Activated T-helper 1 cell treated with anti-CD3 and anti-CD28 coated beads, Interleukin-12 subunit alpha, Interleukin-12 subunit beta, Interleukin-2, Interleukin-4 antibody, amounts not matched to agents 30 ng/mL and 10 ng/mL and 1 ng/mL, durations not matched to agents 14 hours and 24 hours and 36 hours (primary cell): ENCODE results near the gene TSEN54. TPM values are rescaled to one million over a fixed set of nuclear protein-coding genes. Genes with fewer than 3 reads are reported as not detected.

Experiments used
- DNase-seq: peaks from one replicate; pipeline ENCODE4 v3.0.0; 2021; ENCODE audit warnings: low spot score
- H3K27ac Mint-ChIP-seq: one replicate; pipeline ENCODE4 v1.8.0; 2021; ENCODE audit warnings: mild to moderate bottlenecking, mixed read lengths
- H3K27me3 Mint-ChIP-seq: one replicate; pipeline ENCODE4 v1.8.0; 2022; ENCODE audit warnings: mild to moderate bottlenecking, moderate library complexity, mixed read lengths; ENCODE audit not compliant: insufficient read depth
- H3K36me3 Mint-ChIP-seq: one replicate; pipeline ENCODE4 v1.8.0; 2021; ENCODE audit warnings: low read depth, mixed read lengths
- H3K4me1 Mint-ChIP-seq: one replicate; pipeline ENCODE4 v1.8.0; 2021; ENCODE audit warnings: low read depth, mixed read lengths
- H3K4me3 Mint-ChIP-seq: one replicate; pipeline ENCODE4 v1.8.0; 2021; ENCODE audit warnings: mild to moderate bottlenecking, moderate library complexity, mixed read lengths
- H3K9me3 Mint-ChIP-seq: one replicate; pipeline ENCODE4 v1.8.0; 2021; ENCODE audit warnings: mixed read lengths
- intact Hi-C: fragments of 100-400 bp; cut with micrococcal nuclease; formaldehyde crosslinking; loops from one replicate; pipeline ENCODE4 v1.15.1; 2024
- total RNA-seq: library from RNA; stranded (reverse); gene quantifications from 2 replicates; pipeline ENCODE4 v1.2.3, GENCODE V29; 2022

The TSEN54 gene
- total RNA-seq, 1 donor from 2014 or later: 65.9 TPM

DNA sequence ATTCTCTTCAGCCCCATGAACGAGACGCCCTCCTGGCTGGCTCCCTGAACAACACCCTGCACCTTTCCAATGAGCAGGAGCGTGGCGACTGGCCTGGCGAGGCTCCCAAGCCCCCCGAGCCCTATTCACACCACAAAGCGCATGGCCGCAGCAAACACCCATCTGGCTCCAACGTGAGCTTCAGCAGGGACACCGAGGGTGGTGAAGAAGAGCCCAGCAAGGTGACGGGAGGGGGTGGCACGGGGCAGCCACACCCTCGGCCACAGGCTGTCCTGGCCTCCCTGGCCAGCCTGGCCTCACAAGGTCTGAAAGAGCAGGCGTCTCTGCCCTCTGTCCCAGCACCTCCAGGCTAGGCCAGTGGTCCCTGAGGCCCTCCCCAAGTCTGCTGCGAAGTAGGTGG lies 24.6 kb upstream of the TSEN54 start:
- peaks cover 13% of the 10 kb centered on the region for H3K4me1 Mint-ChIP-seq
- H3K9me3 Mint-ChIP-seq: no peaks in the 10 kb centered on the region
- intact Hi-C loops: no loop called here
- H3K27me3 Mint-ChIP-seq: no peaks in the 10 kb centered on the region
- DNase-seq: no peak
- H3K36me3 Mint-ChIP-seq: peaks cover 11% of the 10 kb centered on the region
- no peak overlapping the region for H3K27ac Mint-ChIP-seq
- no peak overlapping the region for H3K4me3 Mint-ChIP-seq

GRCh38 chr17:75492555-75493168 lies 23.7 kb upstream of the TSEN54 start:
- no peaks in the 10 kb centered on the region for H3K9me3 Mint-ChIP-seq
- no peak overlapping the region for H3K27ac Mint-ChIP-seq
- peaks cover 7% of the 10 kb centered on the region for H3K36me3 Mint-ChIP-seq
- intact Hi-C loops: no loop called here
- H3K4me3 Mint-ChIP-seq: no peak overlapping the region
- H3K27me3 Mint-ChIP-seq: no peaks in the 10 kb centered on the region
- DNase-seq: no peak
- H3K4me1 Mint-ChIP-seq: peaks cover 3% of the 10 kb centered on the region

DNA sequence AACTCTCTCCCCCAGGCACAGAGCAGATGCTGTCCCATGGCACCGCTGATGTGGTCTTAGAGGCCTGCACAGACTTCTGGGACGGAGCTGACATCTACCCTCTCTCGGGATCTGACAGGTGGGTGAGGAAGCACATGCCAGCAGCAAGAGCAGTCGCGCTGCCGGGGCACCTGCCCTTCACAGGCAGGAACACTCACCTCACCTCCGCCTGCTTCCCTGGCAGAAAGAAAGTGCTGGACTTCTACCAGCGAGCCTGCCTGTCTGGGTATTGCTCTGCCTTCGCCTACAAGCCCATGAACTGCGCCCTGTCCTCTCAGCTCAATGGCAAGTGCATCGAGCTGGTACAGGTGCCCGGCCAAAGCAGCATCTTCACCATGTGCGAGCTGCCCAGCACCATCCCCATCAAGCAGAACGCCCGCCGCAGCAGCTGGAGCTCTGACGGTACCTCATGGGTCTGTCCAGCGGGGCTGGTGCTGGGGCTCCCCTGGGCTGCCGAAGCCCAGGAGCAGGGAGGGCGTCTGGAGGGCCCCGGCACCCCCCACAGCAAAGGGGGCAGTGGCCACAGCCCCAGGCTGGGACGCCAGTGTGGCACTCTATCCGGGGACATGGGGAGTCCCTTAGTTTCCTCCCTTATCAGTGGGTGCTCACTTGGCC lies 22.7 kb upstream of the TSEN54 start:
- Mint-ChIP-seq H3K9me3 (no peaks in the 10 kb centered on the region), H3K4me1 (no peaks in the 10 kb centered on the region), H3K36me3 (peaks cover 8% of the 10 kb centered on the region), H3K4me3 (no peak overlapping the region), H3K27ac (no peak overlapping the region), H3K27me3 (no peaks in the 10 kb centered on the region)
- intact Hi-C loops: no loop called here
- no peak for DNase-seq

GRCh38 chr17:75494326-75494877 lies 21.9 kb upstream of the TSEN54 start:
- Mint-ChIP-seq H3K4me1 (no peaks in the 10 kb centered on the region), H3K9me3 (no peaks in the 10 kb centered on the region), H3K27ac (no peak overlapping the region), H3K27me3 (no peaks in the 10 kb centered on the region), H3K36me3 (peaks cover 8% of the 10 kb centered on the region), H3K4me3 (no peak overlapping the region)
- DNase-seq: no peak
- intact Hi-C loops: no loop called here

- no peaks in the 10 kb centered on the region for H3K4me1 Mint-ChIP-seq
- no peak for DNase-seq
- H3K27me3 Mint-ChIP-seq: no peaks in the 10 kb centered on the region
- intact Hi-C loops: no loop called here
- H3K36me3 Mint-ChIP-seq: peaks cover 8% of the 10 kb centered on the region
- H3K4me3 Mint-ChIP-seq: no peak overlapping the region
- no peaks in the 10 kb centered on the region for H3K9me3 Mint-ChIP-seq
- H3K27ac Mint-ChIP-seq: no peak overlapping the region
Measured at GRCh38 chr17:75496005-75496404, 20.3 kb upstream of the TSEN54 start.

DNA sequence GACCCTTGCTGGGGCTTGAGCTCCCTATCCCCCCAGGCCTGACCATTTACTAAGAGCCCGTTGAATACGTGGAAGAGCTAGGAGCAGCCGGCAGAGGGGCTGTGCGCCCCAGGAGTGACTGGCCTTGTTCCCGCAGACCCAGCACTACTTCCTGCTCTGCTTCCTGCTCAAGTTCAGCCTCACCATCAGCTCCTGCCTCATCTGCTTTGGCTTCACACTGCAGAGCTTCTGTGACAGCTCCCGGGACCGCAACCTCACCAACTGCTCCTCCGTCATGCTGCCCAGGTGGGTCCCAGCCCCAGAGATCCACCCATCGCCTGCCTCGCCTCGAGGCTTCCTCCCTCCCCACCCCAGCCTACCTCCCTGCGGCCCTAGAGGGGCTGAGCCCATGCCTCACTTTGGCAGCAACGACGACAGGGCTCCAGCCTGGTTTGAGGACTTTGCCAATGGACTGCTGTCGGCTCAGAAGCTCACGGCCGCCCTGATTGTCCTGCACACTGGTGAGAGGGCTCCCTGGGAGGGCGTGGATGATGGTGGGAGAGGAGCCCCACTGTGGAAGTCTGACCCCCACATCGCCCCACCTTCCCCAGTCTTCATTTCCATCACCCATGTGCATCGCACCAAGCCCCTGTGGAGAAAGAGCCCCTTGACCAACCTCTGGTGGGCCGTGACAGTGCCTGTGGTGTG lies 18.1 kb upstream of the TSEN54 start:
- H3K27ac Mint-ChIP-seq: no peak overlapping the region
- intact Hi-C loops: no loop called here

DNA sequence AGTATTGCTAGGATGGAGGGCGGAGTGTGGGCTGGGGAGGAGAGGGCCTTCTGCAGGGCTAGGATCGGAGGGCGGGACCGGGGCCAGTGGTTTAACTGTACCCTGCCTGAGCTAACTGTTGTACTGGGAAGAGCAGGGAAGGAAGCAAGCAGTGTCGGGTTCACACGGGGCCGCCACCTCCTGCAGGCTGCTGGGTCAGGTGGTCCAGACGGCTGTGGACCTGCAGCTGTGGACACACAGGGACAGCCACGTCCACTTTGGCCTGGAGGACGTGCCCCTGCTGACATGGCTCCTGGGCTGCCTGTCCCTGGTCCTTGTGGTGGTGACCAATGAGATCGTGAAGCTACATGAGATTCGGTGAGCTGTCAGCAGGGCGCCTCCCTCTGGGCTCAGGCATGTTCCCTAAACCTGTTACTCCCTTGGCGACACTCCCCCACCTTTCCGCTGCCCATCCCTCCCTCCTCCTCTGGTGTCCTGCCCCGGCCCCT lies 17.6 kb upstream of the TSEN54 start:
- Mint-ChIP-seq H3K27me3 (no peaks in the 10 kb centered on the region), H3K36me3 (peaks cover 8% of the 10 kb centered on the region), H3K4me1 (no peaks in the 10 kb centered on the region), H3K9me3 (no peaks in the 10 kb centered on the region), H3K27ac (no peak overlapping the region), H3K4me3 (no peak overlapping the region)
- DNase-seq: no peak
- intact Hi-C loops: no loop called here

More for the DNA sequence above, 18.1 kb upstream of the TSEN54 start:
- H3K4me1 Mint-ChIP-seq: no peaks in the 10 kb centered on the region
- peaks cover 8% of the 10 kb centered on the region for H3K36me3 Mint-ChIP-seq
- no peak overlapping the region for H3K4me3 Mint-ChIP-seq
- H3K27me3 Mint-ChIP-seq: no peaks in the 10 kb centered on the region
- H3K9me3 Mint-ChIP-seq: no peaks in the 10 kb centered on the region
- no peak for DNase-seq

DNA sequence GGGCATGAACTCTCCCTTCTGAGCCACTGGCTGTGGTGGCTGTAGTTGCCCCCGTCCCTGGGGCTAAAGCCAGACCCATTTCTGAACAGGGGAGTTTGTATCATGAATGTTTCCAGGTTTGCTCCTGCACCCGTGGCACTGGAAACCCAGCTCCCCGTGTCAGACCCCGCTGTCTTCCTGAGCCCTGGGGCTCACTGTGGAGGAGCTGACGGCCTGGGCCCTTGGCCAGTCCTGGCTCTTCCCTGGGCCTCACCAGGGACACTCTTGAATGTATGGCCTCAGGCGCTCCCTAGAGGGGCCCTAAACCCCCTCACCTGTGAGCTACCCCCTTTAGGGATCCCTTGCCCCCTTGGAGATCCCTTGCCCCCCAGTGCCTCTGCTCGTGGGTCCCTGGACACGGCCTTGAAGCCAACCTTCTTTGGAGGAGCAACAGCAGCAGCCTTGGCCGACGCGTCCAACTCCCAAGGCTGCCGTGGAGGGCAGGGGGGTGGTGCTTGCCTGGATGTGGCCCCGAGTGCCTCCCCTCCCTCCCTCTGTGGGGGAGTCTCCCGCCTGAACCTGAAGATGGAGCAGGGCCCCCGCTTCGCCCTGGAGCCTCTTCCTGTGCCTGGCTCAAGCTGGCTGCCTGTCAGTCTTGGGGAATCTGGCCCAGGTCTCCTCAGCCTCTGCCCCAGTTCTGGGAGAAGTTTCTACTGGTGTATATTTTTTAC lies 16.9 kb upstream of the TSEN54 start:
- no peaks in the 10 kb centered on the region for H3K27me3 Mint-ChIP-seq

DNA sequence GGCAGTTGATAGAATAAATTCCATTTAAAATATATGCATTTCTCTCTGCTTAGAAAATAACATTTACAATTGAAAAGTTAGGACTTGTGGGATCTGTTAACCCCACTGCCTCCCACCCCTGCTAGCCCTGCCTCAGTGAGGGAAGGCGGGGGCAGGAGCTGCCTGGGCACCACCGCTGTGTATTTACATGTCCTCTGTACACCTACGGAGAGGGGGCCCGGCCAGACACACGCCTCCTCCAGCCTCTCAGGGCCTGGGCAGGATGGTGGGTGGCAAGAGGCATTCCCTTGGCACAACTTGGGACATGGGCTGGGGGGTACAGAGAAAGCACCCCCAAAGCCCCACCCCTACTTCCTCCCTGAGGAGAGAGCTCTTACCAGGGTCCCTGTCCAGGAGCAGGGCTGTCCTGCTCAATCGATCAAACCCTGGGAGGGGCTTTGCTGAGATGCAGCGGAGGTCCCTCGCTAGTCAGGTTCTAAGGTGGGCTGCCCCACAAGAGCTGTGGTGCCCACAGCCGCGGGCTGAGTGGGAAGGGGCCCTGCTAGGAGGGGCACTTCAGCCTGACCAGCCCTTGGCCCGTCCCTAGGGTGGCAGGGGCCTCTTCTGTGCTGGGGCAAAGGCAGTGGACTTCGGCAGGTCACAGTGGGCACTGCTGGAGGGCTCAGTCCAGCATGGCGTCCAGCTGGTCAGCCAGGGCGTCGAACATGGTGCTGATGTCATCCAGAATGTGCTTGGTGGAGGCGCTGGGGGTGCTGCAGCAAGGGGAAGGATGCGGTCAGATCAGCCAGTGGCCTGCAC lies 15.7 kb upstream of the TSEN54 start:
- Mint-ChIP-seq H3K27me3 (no peaks in the 10 kb centered on the region), H3K4me1 (no peaks in the 10 kb centered on the region), H3K27ac (no peak overlapping the region), H3K9me3 (no peaks in the 10 kb centered on the region), H3K4me3 (no peak overlapping the region), H3K36me3 (peaks cover 6% of the 10 kb centered on the region)
- intact Hi-C loops: no loop called here
- no peak for DNase-seq

More for the DNA sequence above, 16.9 kb upstream of the TSEN54 start:
- H3K4me1 Mint-ChIP-seq: no peaks in the 10 kb centered on the region
- intact Hi-C loops: no loop called here
- no peaks in the 10 kb centered on the region for H3K9me3 Mint-ChIP-seq
- no peak overlapping the region for H3K4me3 Mint-ChIP-seq
- no peak overlapping the region for H3K27ac Mint-ChIP-seq
- no peak for DNase-seq
- peaks cover 7% of the 10 kb centered on the region for H3K36me3 Mint-ChIP-seq

DNA sequence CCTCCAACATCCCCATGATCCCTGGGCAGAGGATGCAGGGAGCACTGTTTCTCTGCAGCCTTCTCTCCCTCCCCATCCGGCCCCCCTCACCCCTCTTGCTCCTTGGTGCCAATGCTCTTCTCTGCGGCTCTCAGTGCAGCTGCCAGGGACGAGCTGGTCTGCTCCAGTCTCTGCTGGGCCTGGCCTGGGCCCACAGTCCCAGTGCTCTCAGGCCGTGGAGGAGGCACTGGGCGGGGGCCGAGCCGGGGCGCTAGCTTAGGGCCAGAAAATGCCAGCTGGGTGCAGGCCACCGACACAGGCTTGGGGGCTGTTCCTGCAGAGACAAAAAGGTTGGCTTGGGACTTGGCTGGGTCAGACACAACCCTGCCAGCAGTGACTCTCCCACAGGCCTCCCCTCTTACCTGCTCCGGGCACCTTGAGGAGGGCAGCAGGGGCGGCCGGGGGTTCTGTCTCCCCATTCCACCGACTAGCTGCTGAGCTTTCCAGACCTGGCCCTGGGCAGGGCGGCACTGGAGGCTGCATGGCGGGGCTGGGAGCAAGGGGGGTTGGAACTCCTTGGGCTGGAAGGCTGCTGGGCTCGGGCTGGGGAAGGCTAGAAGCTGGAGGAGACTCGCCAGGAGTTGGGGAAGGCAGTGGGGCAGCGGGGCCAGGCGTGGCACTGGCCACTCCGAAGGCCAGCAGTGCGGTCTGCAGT lies 14.8 kb upstream of the TSEN54 start:
- intact Hi-C loops: no loop called here
- no peak overlapping the region for H3K27ac Mint-ChIP-seq
- no peaks in the 10 kb centered on the region for H3K4me1 Mint-ChIP-seq
- DNase-seq: no peak
- no peaks in the 10 kb centered on the region for H3K9me3 Mint-ChIP-seq
- peaks cover 3% of the 10 kb centered on the region for H3K36me3 Mint-ChIP-seq
- no peaks in the 10 kb centered on the region for H3K27me3 Mint-ChIP-seq
- H3K4me3 Mint-ChIP-seq: no peak overlapping the region

DNA sequence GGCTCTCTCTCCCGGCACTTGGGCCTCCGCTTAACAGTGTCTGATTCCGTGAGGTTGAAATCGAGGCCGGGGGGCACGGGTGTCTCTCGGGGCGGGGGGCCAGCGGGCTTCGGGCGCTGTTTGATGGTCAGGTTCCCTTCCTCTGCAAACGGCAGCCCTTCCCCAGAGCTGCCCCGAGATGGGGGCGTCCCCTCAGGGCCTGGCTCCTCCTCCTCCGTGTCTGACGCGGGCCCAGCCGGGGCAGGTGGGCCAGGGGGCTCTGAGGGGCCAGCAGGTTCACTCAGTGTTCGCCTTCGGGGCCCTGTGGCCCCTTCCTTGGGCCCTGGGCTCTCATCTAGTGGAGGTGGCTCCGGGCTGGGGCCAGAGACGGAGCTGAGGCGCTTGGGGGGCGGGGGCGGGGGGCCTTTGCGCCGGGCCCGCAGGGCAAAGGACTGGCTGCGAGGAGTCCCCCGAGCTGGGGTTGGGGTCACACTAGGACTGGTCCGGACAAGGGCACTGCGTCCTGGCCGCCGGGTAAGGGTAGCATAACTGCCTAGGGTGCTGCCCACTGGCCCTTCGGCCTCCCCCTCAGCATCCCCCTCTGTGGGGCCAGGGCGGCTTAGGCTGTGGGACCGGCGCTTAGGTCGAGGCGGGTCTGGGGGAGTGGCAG lies 14.1 kb upstream of the TSEN54 start:
- H3K4me3 Mint-ChIP-seq: no peak overlapping the region
- DNase-seq: no peak
- no peak overlapping the region for H3K27ac Mint-ChIP-seq
- H3K9me3 Mint-ChIP-seq: no peaks in the 10 kb centered on the region
- intact Hi-C loops: no loop called here
- peaks cover 3% of the 10 kb centered on the region for H3K36me3 Mint-ChIP-seq
- H3K4me1 Mint-ChIP-seq: no peaks in the 10 kb centered on the region
- no peaks in the 10 kb centered on the region for H3K27me3 Mint-ChIP-seq
